Small intestine (tissue), 7 donors: ENCODE results near the gene SATB2. TPM values are rescaled to one million over a fixed set of nuclear protein-coding genes. Genes with fewer than 3 reads are reported as not detected.

Source experiments
- DNase-seq, 2 donors: peaks; one replicate each; pipeline versions ENCODE4 v3.0.0 to v3.0.0-alpha.2; 2013
- FAIRE-seq: peaks from 2 replicates; lab custom pipeline; 2012; peaks lifted over from hg19 to GRCh38; lab: Jason Lieb, UNC
- H3K27ac ChIP-seq, 3 donors: one replicate each; pipeline ENCODE4 v1.5.1; 2013; ENCODE audit warnings: low read length in 2 of 3, mild to moderate bottlenecking in 2 of 3, control low read depth in 1 of 3, inconsistent platforms in 1 of 3, low read depth in 1 of 3, moderate library complexity in 1 of 3
- H3K27me3 ChIP-seq, 3 donors: one replicate each; pipeline ENCODE4 v1.6.1; 2013; ENCODE audit warnings: low read length in 3 of 3, inconsistent platforms in 1 of 3; ENCODE audit not compliant: control insufficient read depth in 3 of 3, insufficient read depth in 3 of 3
- H3K36me3 ChIP-seq, 3 donors: one replicate each; pipeline ENCODE4 v1.6.1; 2013; ENCODE audit warnings: low read length in 3 of 3, inconsistent platforms in 1 of 3, low read depth in 1 of 3, mild to moderate bottlenecking in 1 of 3, moderate library complexity in 1 of 3; ENCODE audit not compliant: control insufficient read depth in 3 of 3, insufficient read depth in 2 of 3
- H3K4me1 ChIP-seq, 3 donors: one replicate each; pipeline ENCODE4 v1.6.1; 2013; ENCODE audit warnings: low read length in 2 of 3, inconsistent platforms in 1 of 3, low read depth in 1 of 3, mild to moderate bottlenecking in 1 of 3, moderate library complexity in 1 of 3; ENCODE audit not compliant: control insufficient read depth in 3 of 3, insufficient read depth in 2 of 3
- H3K4me3 ChIP-seq, 3 donors: one replicate each; pipeline ENCODE4 v1.5.1; 2013; ENCODE audit warnings: low read length in 3 of 3, control low read depth in 1 of 3, inconsistent platforms in 1 of 3, low read depth in 1 of 3, mild to moderate bottlenecking in 1 of 3, moderate library complexity in 1 of 3
- H3K9me3 ChIP-seq, 2 donors: one replicate each; pipeline ENCODE4 v1.6.1; 2013; ENCODE audit warnings: low read depth in 1 of 2, low read length in 1 of 2; ENCODE audit not compliant: control insufficient read depth in 2 of 2, insufficient read depth in 1 of 2
- WGBS, 3 donors: extraction: QIAGEN DNeasy Blood & Tissue Kit; methylation state at CpG; one replicate each; pipeline ENCODE4 v1.1.7; 2013; 5-methylcytosine and 5-hydroxymethylcytosine counted together
- polyA plus RNA-seq, 4 donors: library from polyadenylated mRNA; stranded (reverse) in 3 of 4; unstranded in 1 of 4; fragments of 200-250 nt in 3 of 4; fragments of 120-200 nt in 1 of 4; gene quantifications; one replicate each; pipeline versions ENCODE4 v1.2.1 to v1.2.3, GENCODE V29; 2013
- donor health status: healthy with polysubstance abuse.
- donor health status: control.
- donor health status: control.
- donor health status: Bipolar disorder and iron deficiency.
- donor health status: healthy.

SATB2 gene
- polyA plus RNA-seq, 4 donors = 1.5 to 33.9 (median 2.0) TPM

GRCh38 chr2:199288424-199288823, 169.3 kb downstream of the SATB2 start:
- Histone ChIP-seq H3K4me1 (no peaks in the 10 kb centered on the region), H3K36me3 (no peaks in the 10 kb centered on the region), H3K27ac (no peak overlapping the region), H3K9me3 (no peaks in the 10 kb centered on the region), H3K4me3 (no peak overlapping the region), H3K27me3 (no peaks in the 10 kb centered on the region)
- DNase-seq (no peak), FAIRE-seq (no peak)

GRCh38 chr2:199282309-199282708, 175.4 kb downstream of the SATB2 start:
- FAIRE-seq = no peak
- 69 to 77% (median 72%) methylated on average over 3 of the region's 3 CpGs for WGBS, 3 donors
- Histone ChIP-seq H3K9me3 (no peaks in the 10 kb centered on the region), H3K4me3 (no peak overlapping the region), H3K36me3 (no peaks in the 10 kb centered on the region), H3K27me3 (no peaks in the 10 kb centered on the region), H3K4me1 (no peaks in the 10 kb centered on the region), H3K27ac (no peak overlapping the region)
- DNase-seq = no peak

DNA sequence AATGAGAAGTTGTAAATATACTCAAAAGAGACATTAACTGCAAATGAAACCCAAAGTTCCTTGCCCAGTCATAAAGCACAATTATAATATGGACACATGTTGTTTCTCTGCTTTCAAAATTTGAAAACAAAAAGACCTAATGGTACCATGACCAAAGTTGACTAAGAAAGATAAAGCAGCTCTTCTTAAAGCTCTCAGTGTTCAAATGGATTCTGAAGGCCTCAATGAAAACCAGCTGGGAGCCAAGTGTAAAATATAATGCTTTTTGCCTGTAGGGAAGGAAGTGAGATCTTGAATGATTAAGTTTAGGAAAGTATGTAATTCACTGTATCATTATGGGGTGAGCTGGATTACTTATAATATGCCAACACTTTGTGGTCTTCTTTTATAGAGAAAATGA, 178.6 kb downstream of the SATB2 start:
- no peak for DNase-seq
- H3K9me3 ChIP-seq = no peaks in the 10 kb centered on the region
- H3K36me3 ChIP-seq = no peaks in the 10 kb centered on the region
- FAIRE-seq = no peak
- H3K27me3 ChIP-seq = no peaks in the 10 kb centered on the region
- H3K4me1 ChIP-seq = no peaks in the 10 kb centered on the region
- H3K27ac ChIP-seq = no peak overlapping the region
- H3K4me3 ChIP-seq = no peak overlapping the region

GRCh38 chr2:199278099-199278498, 179.6 kb downstream of the SATB2 start:
- no peaks in the 10 kb centered on the region for H3K36me3 ChIP-seq
- H3K9me3 ChIP-seq = no peaks in the 10 kb centered on the region
- no peak overlapping the region for H3K27ac ChIP-seq
- WGBS, 3 donors = 72 to 82% (median 81%) methylated on average over 5 of the region's 5 CpGs
- no peaks in the 10 kb centered on the region for H3K4me1 ChIP-seq
- no peak for FAIRE-seq
- H3K27me3 ChIP-seq = no peaks in the 10 kb centered on the region
- H3K4me3 ChIP-seq = no peak overlapping the region
- DNase-seq = no peak

- Histone ChIP-seq H3K27me3 (no peaks in the 10 kb centered on the region), H3K27ac (no peak overlapping the region), H3K4me3 (no peak overlapping the region), H3K36me3 (peaks cover 0 to 4% (median 0%) of the 10 kb centered on the region in 3 donors), H3K4me1 (no peaks in the 10 kb centered on the region), H3K9me3 (no peaks in the 10 kb centered on the region)
- DNase-seq (no peak), FAIRE-seq (no peak)
- 46 to 79% (median 62%) methylated on average over 1 of the region's 1 CpG for WGBS, 3 donors
Observed at GRCh38 chr2:199273042-199273511, 184.7 kb downstream of the SATB2 start.

DNA sequence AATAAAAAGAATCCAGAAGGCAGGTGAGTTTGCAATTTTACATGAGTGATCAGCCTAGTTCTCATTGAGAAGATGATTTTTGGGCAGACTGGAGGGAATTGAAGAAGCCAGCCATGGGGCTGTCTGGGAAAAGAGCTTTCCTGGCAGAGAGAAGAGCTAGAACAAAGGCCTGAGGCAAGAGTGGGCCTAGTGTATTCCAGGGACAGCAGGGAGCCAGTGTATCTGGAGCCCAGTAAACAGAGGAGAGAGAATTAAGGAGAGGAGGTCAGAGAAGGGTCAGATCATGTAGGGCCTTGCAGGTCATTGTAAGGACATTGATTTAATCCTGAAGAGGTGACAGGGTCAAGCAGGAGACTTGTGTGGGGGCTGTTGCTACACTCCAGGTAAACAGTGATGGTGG, 195.8 kb downstream of the SATB2 start:
- Histone ChIP-seq H3K9me3 (peaks cover 2 to 22% of the 10 kb centered on the region in 2 donors), H3K27me3 (no peaks in the 10 kb centered on the region), H3K4me3 (no peak overlapping the region), H3K27ac (no peak overlapping the region), H3K4me1 (no peaks in the 10 kb centered on the region), H3K36me3 (no peaks in the 10 kb centered on the region)
- no peak for DNase-seq
- FAIRE-seq = no peak

DNA sequence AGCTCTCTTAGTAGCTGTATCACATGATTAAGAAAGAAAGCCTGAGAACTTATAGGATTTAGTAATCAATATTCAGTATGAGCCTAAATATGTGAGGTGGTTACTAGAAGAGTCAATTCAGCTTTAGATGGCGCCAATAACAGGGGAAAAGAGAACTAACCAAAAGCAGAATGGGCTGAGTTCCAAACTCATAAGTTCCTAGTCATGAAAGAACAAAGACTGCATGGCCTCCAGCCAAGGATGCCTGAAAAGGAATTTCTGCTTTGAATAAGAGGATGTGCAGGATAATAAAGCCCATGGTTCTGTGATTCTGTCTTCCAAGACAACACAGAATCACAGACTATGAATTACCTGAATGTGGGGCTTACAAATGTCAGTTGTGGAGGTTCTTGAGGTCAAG, 196.5 kb downstream of the SATB2 start:
- peaks cover 2 to 22% of the 10 kb centered on the region in 2 donors for H3K9me3 ChIP-seq
- no peak for DNase-seq
- no peaks in the 10 kb centered on the region for H3K27me3 ChIP-seq
- H3K27ac ChIP-seq = no peak overlapping the region
- no peak overlapping the region for H3K4me3 ChIP-seq
- no peaks in the 10 kb centered on the region for H3K36me3 ChIP-seq
- WGBS, 3 donors = 24 to 68% (median 42%) methylated on average over 1 of the region's 1 CpG
- H3K4me1 ChIP-seq = no peaks in the 10 kb centered on the region
- FAIRE-seq = no peak

DNA sequence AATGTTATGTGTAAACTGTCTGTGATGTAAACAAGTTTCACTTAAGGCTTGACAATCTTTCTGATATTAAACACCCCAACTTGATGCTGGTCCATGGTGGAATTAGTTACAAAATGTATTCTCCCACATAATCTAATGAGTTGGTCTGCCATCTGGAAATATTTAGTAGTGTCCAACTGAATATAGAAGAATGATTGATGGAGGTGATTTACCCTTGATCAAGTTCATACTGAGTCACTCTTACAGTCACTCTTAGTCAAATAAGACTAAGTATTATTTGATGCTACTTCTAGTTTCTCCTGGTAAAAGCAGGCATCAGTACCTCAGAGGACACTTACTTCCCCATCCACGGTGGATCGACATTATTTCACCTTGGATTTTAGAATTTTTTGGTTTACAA, 198.1 kb downstream of the SATB2 start:
- Histone ChIP-seq H3K9me3 (peaks cover 2 to 21% of the 10 kb centered on the region in 2 donors), H3K27ac (no peak overlapping the region), H3K27me3 (no peaks in the 10 kb centered on the region), H3K4me3 (no peak overlapping the region), H3K36me3 (no peaks in the 10 kb centered on the region), H3K4me1 (no peaks in the 10 kb centered on the region)
- DNase-seq (no peak), FAIRE-seq (no peak)
- 54 to 90% (median 90%) methylated on average over 2 of the region's 2 CpGs for WGBS, 3 donors

DNA sequence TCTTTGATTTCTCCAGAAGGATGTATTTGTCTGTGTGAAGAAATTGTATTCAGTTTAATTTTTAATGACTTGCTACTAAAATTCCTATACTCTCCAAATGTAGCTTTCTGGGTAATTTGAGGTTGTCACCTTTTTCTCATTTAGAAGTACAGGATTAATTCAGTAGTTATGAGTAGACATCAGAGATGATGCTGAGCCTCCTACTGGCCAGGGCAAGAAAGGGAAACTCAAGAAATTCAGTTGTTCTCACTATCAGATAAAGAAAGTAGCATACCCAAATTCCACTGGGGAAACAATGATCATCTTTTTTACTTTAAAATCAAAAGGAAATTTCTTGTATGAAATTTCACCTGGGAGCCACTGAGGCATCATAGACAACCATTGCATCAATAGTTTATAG, 199.4 kb downstream of the SATB2 start:
- DNase-seq (no peak), FAIRE-seq (no peak)
- Histone ChIP-seq H3K4me3 (no peak overlapping the region), H3K4me1 (no peaks in the 10 kb centered on the region), H3K27ac (no peak overlapping the region), H3K9me3 (peaks cover 2 to 13% of the 10 kb centered on the region in 2 donors), H3K27me3 (no peaks in the 10 kb centered on the region), H3K36me3 (no peaks in the 10 kb centered on the region)
